HUES48 (cell line): Measurements from ENCODE around the gene TEAD2.

ENCODE experiments used
- H3K27ac ChIP-seq: one replicate; pipeline ENCODE4 v1.7.0; 2013; ENCODE audit warnings: low read depth, low read length, inconsistent platforms
- H3K27me3 ChIP-seq: 2 replicates; pipeline ENCODE4 v1.6.1; 2013; ENCODE audit warnings: mild to moderate bottlenecking, low read length; ENCODE audit not compliant: control insufficient read depth, insufficient read depth
- H3K36me3 ChIP-seq: 2 replicates; pipeline ENCODE4 v1.6.1; 2013; ENCODE audit warnings: low read length; ENCODE audit not compliant: control insufficient read depth, insufficient read depth
- H3K4me1 ChIP-seq: 2 replicates; pipeline ENCODE4 v1.6.1; 2013; ENCODE audit warnings: mild to moderate bottlenecking, low read length; ENCODE audit not compliant: control insufficient read depth, insufficient read depth
- H3K4me3 ChIP-seq: 2 replicates; pipeline ENCODE4 v1.5.1; 2013; ENCODE audit warnings: mild to moderate bottlenecking, low read depth, low read length
- H3K9ac ChIP-seq: 2 replicates; pipeline ENCODE4 v1.6.1; 2013; ENCODE audit warnings: mild to moderate bottlenecking, low read depth, low read length, moderate library complexity
- H3K9me3 ChIP-seq: 2 replicates; pipeline ENCODE4 v1.6.1; 2013; ENCODE audit warnings: low read length; ENCODE audit not compliant: control insufficient read depth, insufficient read depth

The TEAD2 gene

GRCh38 chr19:49343123-49343522 is 19.1 kb downstream of the TEAD2 start:
- H3K4me1 ChIP-seq: peaks cover 9% of the 10 kb centered on the region; the same call in 1 of the 2 replicates

GRCh38 chr19:49342291-49342721 is 19.9 kb downstream of the TEAD2 start:
- no peak overlapping the region for H3K9ac ChIP-seq
- peaks cover 9% of the 10 kb centered on the region; the same call in 1 of the 2 replicates for H3K4me1 ChIP-seq
- peaks cover 62% of the 10 kb centered on the region for H3K36me3 ChIP-seq
- H3K27me3 ChIP-seq: peaks cover 12% of the 10 kb centered on the region
- no peak overlapping the region for H3K27ac ChIP-seq
- no peaks in the 10 kb centered on the region for H3K9me3 ChIP-seq
- H3K4me3 ChIP-seq: no peak overlapping the region

More at GRCh38 chr19:49343123-49343522, 19.1 kb downstream of the TEAD2 start:
- Histone ChIP-seq H3K9me3 (no peaks in the 10 kb centered on the region), H3K9ac (no peak overlapping the region), H3K27ac (no peak overlapping the region), H3K4me3 (no peak overlapping the region), H3K27me3 (peaks cover 5% of the 10 kb centered on the region; the same call in 1 of the 2 replicates), H3K36me3 (peaks cover 70% of the 10 kb centered on the region)

- Histone ChIP-seq H3K9me3 (no peaks in the 10 kb centered on the region), H3K9ac (no peak overlapping the region), H3K36me3 (peaks cover 50% of the 10 kb centered on the region), H3K4me3 (no peak overlapping the region), H3K27ac (no peak overlapping the region), H3K4me1 (peaks cover 9% of the 10 kb centered on the region; the same call in 1 of the 2 replicates), H3K27me3 (peaks cover 17% of the 10 kb centered on the region)
Measured at GRCh38 chr19:49340865-49341718, 21.1 kb downstream of the TEAD2 start.

- Histone ChIP-seq H3K9ac (no peak overlapping the region), H3K36me3 (peaks cover 43% of the 10 kb centered on the region), H3K9me3 (no peaks in the 10 kb centered on the region)
Measured at GRCh38 chr19:49340069-49340864, 21.9 kb downstream of the TEAD2 start.

GRCh38 chr19:49339301-49340068 is 22.7 kb downstream of the TEAD2 start:
- H3K9ac ChIP-seq: peak overlapping the region; percentile 52; the same call in 1 of the 2 replicates
- peaks cover 22% of the 10 kb centered on the region for H3K27me3 ChIP-seq
- H3K4me1 ChIP-seq: peaks cover 9% of the 10 kb centered on the region; the same call in 1 of the 2 replicates
- H3K27ac ChIP-seq: peak overlapping the region; percentile 79
- peaks cover 36% of the 10 kb centered on the region for H3K36me3 ChIP-seq
- H3K9me3 ChIP-seq: no peaks in the 10 kb centered on the region
- H3K4me3 ChIP-seq: peak overlapping the region; percentile 62

More at GRCh38 chr19:49340069-49340864, 21.9 kb downstream of the TEAD2 start:
- H3K4me3 ChIP-seq: peak overlapping the region; percentile 26; the same call in 1 of the 2 replicates
- H3K4me1 ChIP-seq: peaks cover 9% of the 10 kb centered on the region; the same call in 1 of the 2 replicates
- H3K27ac ChIP-seq: peak overlapping the region; percentile 79
- H3K27me3 ChIP-seq: peaks cover 17% of the 10 kb centered on the region

GRCh38 chr19:49338691-49339300 is 23.4 kb downstream of the TEAD2 start:
- H3K9me3 ChIP-seq: no peaks in the 10 kb centered on the region
- H3K4me1 ChIP-seq: peaks cover 9% of the 10 kb centered on the region; the same call in 1 of the 2 replicates
- H3K4me3 ChIP-seq: peak overlapping the region; percentile 62
- H3K27ac ChIP-seq: peak overlapping the region; percentile 79
- H3K36me3 ChIP-seq: peaks cover 29% of the 10 kb centered on the region
- peaks cover 22% of the 10 kb centered on the region for H3K27me3 ChIP-seq
- H3K9ac ChIP-seq: peak overlapping the region; percentile 52; the same call in 1 of the 2 replicates

- peaks cover 9% of the 10 kb centered on the region; the same call in 1 of the 2 replicates for H3K4me1 ChIP-seq
- H3K4me3 ChIP-seq: peak overlapping the region; percentile 61
- no peak overlapping the region for H3K9ac ChIP-seq
- no peaks in the 10 kb centered on the region for H3K9me3 ChIP-seq
- no peak overlapping the region for H3K27ac ChIP-seq
- peaks cover 22% of the 10 kb centered on the region for H3K27me3 ChIP-seq
- peaks cover 23% of the 10 kb centered on the region for H3K36me3 ChIP-seq
Measured at GRCh38 chr19:49338023-49338677, 24.1 kb downstream of the TEAD2 start.

- Histone ChIP-seq H3K27ac (no peak overlapping the region), H3K9ac (no peak overlapping the region), H3K36me3 (peaks cover 16% of the 10 kb centered on the region), H3K27me3 (peaks cover 22% of the 10 kb centered on the region), H3K9me3 (no peaks in the 10 kb centered on the region), H3K4me3 (peak overlapping the region; percentile 61; the same call in 1 of the 2 replicates), H3K4me1 (peaks cover 9% of the 10 kb centered on the region; the same call in 1 of the 2 replicates)
Measured at GRCh38 chr19:49337267-49338022, 24.8 kb downstream of the TEAD2 start.

GRCh38 chr19:49336482-49337266 is 25.5 kb downstream of the TEAD2 start:
- H3K9me3 ChIP-seq: no peaks in the 10 kb centered on the region
- H3K27me3 ChIP-seq: peaks cover 22% of the 10 kb centered on the region
- no peak overlapping the region for H3K9ac ChIP-seq
- H3K4me1 ChIP-seq: peaks cover 9% of the 10 kb centered on the region; the same call in 1 of the 2 replicates
- no peak overlapping the region for H3K27ac ChIP-seq
- H3K4me3 ChIP-seq: no peak overlapping the region
- H3K36me3 ChIP-seq: peaks cover 10% of the 10 kb centered on the region
